Fibroblast of skin of right quadriceps (primary cell): Measurements from ENCODE around the gene COLQ.

Experiments used
- DNase-seq: peaks from one replicate; pipeline ENCODE4 v3.0.0-alpha.2; 2013

COLQ gene

GRCh38 chr3:15519096-15519495 is 2.4 kb downstream of the COLQ start:
- no peak for DNase-seq

DNA sequence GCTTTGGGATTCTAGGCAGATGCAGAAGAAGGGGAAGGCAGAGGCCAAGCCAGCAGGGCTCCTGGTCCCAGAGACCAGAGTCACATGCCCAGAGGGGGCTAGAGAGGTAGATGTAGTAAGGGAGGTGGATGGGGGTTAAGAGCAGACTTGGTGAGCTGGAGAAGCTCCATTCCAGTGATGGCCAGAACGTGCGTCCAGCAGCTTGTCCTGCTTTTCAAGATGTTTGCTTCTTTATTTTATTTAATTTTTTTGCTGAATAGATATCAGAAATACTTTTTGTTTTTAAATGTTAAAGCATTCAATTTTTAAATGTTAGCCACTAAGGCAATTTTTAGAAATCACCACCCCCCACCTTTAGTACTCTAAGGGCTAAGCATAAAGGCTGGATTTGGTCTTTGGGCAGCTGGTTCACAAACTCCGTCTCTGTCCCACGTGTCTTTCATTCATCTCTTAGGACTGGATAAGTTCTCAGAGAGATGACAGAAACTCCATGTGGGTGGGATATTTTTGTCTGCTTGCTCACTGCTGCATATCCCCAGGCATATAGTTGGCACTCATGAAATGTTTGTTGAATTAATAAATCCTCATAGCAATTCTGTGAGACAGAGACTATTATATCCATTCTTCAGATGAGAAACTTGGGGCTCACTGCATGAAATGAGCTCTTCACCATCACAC is 6.7 kb downstream of the COLQ start:
- DNase-seq = no peak

DNA sequence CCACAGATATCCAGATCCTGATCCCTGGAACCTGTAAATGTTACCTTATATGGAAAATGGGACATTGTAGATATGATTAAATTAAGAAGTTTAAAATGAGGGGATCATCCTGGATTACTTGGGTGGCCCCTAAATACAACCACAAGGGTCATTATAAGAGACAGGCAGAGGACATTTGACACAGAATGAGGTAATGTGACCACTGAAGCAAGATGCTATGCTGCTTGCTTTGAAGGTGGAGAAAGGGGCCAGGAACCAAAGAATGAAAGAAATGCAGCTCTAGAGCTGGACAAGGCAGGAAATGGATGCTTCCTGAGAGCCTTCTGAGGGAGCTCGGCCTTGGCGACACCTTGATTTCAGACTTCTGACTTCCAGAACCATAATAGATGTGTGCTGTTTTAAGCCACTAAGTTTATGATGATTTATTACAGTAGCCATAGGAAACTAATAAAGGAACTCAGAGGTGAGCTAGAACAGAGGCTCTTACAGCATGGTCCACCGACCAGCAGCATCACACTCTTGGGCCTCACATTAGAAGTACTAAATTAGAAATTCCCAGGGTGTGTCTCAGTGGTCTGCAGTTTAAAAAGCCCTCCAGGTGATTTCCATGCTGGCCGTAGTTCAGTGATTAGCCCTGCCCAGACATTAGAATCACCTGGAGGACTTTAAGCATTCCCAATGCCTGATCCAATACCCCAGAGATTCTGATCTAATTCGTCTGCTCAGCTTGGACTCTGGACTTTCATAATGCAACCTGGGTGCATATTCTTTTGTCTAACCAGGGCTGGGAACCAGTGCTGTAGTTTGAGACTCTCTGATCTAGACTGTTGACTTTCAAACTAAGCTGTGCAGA is 7.5 kb downstream of the COLQ start:
- no peak for DNase-seq

GRCh38 chr3:15513116-15513515 is 8.4 kb downstream of the COLQ start:
- DNase-seq = no peak

DNA sequence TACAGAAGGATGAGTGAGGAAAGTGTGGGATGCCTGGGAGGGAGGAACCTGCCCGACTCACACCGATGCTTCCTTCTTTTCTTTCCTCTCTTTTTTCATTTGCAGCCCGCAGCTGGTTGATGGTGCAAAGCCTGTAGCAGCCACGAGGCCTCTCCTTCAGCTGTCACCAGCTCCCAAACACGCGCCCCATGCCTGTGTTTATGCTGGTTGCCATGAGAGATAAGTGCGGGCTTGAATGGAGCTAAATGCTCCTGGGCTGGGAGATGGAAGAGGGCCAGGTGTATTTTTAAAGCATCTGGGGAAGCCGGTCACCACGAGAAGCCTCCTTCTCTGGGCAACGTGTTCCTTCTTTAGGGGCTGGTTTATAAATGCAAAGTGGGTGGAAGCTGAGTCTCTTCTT is 9.3 kb downstream of the COLQ start:
- DNase-seq = no peak

DNA sequence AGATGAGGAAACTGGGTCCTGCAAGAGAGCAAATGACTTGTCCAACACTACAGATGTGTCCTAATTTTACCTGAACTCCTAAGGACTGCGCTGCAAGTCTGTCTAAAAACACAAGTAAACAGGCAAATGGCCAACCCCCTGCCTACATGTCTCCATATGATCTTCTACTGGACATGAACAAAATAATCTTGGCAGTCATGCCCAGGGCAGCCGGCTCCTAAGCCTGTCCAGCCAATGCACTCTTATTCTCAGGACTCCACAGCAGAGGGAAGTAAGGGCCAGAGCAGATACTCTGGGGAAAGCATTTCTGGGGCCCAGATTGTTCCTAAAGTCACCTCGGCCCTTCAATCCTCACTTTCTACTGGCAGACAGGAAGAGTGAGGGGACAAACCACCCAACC is 10.3 kb downstream of the COLQ start:
- DNase-seq = no peak

GRCh38 chr3:15510493-15510892 is 11.0 kb downstream of the COLQ start:
- no peak for DNase-seq

GRCh38 chr3:15506571-15506970 is 14.9 kb downstream of the COLQ start:
- DNase-seq = no peak

DNA sequence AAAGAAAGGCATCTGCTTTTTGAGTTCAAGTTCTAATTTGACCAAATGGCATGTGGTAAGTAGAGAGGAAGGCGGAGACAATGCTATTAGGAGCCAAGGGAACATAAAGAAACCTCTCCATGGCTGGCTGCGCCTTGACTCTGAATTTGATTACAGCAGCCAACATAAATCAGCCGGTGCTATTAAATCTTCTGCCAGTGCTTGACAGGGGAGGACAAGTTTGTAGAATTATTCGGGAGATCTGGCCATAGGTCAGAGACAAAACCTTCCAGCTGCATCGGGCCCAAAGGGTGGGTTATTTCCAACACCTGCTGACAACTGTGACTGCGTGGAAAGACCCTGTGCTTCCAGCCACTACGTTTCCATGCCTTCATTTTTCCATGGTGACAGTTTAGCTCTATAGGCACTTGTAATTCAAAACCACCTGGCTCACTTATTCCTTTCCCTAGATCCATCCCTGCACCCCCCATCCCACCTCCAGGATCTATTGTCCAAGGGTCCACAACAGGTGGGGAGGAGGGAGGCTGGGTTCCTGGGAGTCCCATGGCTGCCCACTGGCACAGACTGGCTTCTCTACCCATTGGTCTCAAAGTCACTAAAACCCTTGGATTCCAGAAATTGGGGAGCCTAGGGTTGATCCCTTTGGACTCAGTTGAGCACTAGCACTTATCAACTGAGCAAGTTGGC is 15.9 kb downstream of the COLQ start:
- no peak for DNase-seq

- DNase-seq = no peak
Observed at GRCh38 chr3:15502616-15503015, 18.9 kb downstream of the COLQ start.

DNA sequence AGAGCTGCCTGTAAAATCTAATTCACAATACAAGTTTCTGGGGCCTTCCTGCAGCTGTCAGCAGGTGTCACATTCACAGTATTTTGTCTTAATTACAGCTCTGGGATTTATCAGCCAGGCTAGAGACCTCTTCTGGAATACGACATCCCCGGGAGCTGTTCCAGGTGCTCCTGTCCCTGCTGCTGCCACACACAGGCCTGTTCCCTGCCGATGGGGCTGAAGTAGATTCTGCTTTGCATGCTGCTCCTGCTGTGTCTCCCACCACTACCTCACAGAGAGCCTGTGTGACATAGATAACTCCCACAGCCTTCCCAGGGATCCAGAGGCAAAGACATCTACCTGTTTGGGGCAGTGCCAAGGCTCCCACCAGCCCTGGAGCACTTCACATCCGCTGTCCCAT is 20.4 kb downstream of the COLQ start:
- no peak for DNase-seq

DNA sequence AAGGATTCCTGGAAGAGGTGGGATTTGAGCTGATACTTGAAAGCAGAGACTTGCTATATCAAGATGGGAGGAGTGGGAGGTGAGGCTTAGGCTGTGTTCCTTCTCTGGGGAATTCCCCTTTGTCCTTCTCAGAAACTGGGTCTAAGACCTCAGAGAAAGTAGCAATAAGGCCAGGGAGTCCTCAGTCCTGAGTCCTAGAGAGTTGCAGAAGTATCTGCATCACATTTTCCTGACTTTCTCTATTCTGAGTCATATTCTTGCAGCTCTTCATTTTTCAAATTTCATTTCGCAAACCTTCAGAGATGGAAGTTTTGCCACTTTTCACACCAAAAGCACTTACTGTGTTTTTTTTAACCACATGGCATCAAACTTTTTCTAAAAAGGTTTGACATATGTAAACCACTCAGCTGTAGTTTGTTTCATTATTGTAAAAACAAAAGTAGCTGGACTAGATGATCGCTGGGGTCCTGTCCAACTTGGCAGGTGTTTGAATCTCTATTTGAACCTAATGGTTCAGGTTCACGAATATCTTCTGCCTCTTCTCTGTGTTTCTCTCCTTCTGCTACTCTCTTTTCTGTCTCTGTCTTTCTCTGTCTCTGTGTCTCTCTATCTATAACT is 21.3 kb downstream of the COLQ start:
- DNase-seq = no peak

GRCh38 chr3:15499536-15499935 is 22.0 kb downstream of the COLQ start:
- no peak for DNase-seq

GRCh38 chr3:15498431-15499214 is 22.9 kb downstream of the COLQ start:
- DNase-seq = no peak

GRCh38 chr3:15497964-15498363 is 23.5 kb downstream of the COLQ start:
- DNase-seq = no peak

- no peak for DNase-seq
Observed at GRCh38 chr3:15496341-15496664, 25.2 kb downstream of the COLQ start.

DNA sequence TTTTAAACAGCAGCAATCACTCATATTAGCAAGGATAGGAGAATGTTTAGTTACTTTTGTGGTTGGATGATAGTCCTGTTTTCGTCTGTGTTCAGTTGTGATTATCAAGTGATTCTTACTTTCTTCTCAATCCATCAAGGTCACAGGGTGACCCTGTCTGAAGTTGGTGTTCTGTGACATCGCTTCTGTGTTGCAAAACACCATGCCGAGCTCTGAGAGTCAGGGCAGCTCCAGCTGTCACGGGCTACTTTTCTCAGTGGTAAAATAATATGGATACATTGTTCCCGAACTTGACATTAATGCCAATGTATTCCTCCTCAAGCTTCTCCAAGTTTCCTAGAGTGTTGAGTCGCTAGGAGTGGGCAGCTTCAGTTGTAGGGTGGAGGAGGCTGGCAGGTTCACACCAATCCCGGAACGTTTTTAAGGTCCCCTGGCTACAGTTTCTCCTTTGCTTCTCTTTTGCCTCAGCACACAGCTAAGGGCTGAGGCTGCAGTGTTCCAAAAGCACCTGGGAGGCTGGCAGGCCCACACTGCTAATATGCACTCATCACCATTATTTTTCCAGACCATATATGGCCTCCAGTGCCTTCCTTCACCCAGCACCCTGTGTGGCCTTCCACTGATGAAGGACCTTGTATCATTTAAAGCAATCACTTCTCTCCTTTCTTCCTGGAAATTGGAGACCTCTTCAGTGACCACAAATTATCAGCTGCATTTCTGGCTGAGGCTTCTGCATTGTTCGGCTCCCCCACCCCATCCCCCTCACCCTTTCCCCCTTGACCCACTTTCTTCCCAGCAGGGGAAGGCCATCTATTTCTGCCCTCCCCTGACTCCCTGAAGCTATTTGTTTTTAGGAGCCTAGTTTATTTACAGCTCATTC is 25.8 kb downstream of the COLQ start:
- no peak for DNase-seq

DNA sequence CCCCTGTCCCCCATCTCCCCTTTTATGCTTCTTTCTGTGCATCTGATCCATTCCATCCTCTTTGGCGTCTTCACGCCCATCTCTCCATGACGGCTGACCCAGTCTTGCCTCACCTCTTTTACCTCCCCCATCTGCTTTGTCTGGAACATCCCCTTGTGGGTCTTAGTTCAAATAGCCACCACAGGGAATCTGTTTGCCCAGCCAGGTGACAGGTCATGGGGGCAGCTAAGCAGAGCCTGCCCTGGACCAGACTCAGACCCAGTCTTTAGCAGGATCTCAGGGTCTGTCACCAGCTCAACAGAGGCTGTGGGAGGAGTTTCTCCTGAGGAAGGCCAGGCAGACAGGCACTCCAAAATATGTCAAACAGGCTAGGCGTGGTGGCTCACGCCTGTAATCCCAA is 28.1 kb downstream of the COLQ start:
- no peak for DNase-seq

GRCh38 chr3:15492847-15493360 is 28.6 kb downstream of the COLQ start:
- no peak for DNase-seq

DNA sequence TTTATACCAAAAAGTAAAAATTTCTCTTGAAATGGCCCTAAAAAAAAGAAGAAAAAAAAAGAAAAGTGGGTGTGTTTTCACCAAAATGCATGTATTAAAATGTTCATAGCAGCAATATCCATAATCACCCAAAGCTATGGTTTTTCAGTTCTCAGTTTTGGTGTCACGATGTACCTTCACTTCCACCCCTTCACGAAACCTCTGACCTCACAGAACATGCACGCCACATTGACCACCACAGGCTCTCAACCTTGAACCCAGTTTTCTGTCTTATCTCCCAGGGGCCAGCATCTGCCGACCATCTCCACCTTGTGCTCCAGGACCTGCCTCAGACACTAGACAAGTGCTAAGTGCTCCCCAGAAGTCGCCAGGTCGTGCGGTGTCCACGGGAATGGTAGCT is 30.4 kb downstream of the COLQ start:
- DNase-seq = no peak

GRCh38 chr3:15490158-15490557 is 31.3 kb downstream of the COLQ start:
- no peak for DNase-seq

- DNase-seq = no peak
Observed at GRCh38 chr3:15488002-15488401, 33.5 kb downstream of the COLQ start.
